Stimulated activated CD4-positive, alpha-beta T cell treated with anti-CD3 and anti-CD28 coated beads, Interleukin-1b, Interleukin-23, amount 100 ng/mL, for 4 hours (primary cell): Measurements from ENCODE around the gene DENND6B.
"Not testable (repeated sequence)": the region's sequence is repeated elsewhere in the genome, so short reads cannot be mapped to it uniquely, and the experiment has no call there.

ENCODE experiments used
- DNase-seq, 2 donors: peaks; one replicate each; pipeline ENCODE4 v3.0.0-alpha.2; 2020; ENCODE audit warnings: low read depth in 2 of 2

The DENND6B gene, protein sequence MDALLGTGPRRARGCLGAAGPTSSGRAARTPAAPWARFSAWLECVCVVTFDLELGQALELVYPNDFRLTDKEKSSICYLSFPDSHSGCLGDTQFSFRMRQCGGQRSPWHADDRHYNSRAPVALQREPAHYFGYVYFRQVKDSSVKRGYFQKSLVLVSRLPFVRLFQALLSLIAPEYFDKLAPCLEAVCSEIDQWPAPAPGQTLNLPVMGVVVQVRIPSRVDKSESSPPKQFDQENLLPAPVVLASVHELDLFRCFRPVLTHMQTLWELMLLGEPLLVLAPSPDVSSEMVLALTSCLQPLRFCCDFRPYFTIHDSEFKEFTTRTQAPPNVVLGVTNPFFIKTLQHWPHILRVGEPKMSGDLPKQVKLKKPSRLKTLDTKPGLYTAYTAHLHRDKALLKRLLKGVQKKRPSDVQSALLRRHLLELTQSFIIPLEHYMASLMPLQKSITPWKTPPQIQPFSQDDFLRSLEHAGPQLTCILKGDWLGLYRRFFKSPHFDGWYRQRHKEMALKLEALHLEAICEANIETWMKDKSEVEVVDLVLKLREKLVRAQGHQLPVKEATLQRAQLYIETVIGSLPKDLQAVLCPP

GRCh38 chr22:50326956-50327710 is at the start of gene DENND6B:
DENND6B (minus strand) TSS chr22:50327012; CDS start chr22:50326988, 24 bp downstream.
- DNase-seq, result peak; percentile 44 to 74

GRCh38 chr22:50376085-50376651 is 49.4 kb upstream of the DENND6B start:
- no peak for DNase-seq

DNA sequence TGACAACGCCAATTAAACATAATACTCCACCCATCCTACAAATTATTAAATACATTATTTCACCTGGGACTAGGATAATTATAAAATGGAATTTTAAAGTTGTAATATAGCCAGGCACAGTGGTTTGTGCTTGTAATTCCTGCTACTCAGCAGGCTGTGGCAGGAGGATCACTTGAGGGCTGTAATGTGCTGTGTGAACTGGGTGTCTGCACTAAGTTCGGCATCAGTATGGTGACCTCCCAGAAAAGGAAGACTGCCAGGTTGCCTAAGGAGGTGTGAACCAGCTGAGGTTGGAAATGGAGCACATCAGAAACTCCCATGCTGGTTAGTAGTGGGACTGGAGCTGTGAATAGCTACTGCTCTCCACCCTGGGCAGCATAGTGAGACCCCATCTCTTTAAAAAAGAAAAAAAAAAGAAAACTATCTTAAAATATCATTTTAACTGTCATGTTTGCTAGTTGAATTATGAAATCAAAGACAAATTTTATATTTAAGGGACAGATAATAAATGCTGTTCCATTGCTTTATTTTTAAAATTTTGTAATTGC is 44.4 kb upstream of the DENND6B start:
- DNase-seq, result no peak

GRCh38 chr22:50367778-50368500 is 41.1 kb upstream of the DENND6B start:
- DNase-seq, result no peak

DNA sequence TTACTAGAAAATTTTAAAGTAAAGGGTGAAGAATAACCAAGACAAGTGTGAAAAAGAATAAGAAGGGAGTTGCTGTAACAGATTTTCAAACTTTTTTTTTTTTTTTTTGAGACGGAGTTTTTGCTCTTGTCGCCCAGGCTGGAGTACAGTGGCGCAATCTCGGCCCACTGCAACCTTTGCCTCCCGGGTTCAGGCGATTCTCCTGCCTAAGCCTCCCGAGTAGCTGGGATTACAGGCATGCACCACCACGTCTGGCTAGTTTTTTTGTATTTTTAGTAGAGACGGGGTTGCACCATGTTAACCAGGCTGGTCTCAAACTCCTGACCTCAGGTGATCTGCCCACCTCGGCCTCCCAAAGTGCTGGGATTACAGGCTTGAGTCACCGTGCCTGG is 37.0 kb upstream of the DENND6B start:
- not testable (repeated sequence) for DNase-seq

DNA sequence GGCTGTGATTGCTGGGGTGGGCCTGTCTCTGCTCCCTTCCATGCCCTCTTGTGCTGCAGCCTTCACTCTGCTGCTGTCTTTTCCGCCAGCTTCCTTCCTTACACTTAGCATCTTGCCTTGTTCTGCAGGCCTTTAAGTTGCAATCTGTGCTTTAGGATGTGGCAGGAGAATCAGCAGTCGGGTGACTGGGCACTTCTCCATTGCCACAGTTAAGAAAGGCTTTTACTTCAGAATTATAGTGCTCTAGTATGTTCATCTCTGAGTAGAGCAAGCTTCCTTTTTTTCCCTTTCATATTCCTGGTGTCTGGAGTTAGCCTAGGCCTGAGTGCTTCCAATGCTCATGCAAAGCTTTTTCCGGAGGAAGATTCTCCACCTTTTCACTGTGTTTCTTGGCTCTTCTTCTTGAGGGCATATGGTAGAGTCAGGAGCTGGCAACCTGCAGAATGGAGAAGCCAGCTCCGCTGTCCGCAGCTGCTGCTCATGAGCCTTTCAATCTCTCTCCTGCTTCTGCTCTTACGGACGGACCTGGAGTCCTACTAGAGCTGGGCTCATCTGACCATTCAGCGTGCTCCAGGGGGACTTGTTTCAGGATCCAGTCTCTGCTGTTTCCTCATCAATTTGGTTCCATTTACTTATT is 36.5 kb upstream of the DENND6B start:
- DNase-seq, result no peak

GRCh38 chr22:50361688-50362087 is 34.9 kb upstream of the DENND6B start:
- DNase-seq, result no peak

GRCh38 chr22:50361222-50361621 is 34.4 kb upstream of the DENND6B start:
- DNase-seq, result no peak

DNA sequence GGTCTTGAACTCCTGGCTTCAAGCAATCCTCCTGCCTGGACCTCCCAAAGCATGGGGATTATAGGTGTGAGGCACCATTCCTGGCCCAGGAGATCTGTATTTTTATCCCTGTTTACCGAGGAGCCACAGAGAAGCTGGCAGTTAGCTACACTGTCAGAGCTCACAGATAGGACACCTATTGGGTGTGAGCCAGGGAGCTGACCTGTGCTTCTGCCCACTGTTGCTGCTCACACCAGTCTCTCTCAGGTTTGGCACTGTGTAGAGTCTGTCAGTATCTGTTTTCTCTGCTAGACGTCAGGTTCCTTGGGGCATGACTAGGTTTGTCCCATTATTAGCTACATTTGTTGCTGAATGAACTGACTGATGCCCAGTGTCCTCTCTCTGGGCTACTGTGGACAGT is 33.8 kb upstream of the DENND6B start:
- DNase-seq, result no peak

DNA sequence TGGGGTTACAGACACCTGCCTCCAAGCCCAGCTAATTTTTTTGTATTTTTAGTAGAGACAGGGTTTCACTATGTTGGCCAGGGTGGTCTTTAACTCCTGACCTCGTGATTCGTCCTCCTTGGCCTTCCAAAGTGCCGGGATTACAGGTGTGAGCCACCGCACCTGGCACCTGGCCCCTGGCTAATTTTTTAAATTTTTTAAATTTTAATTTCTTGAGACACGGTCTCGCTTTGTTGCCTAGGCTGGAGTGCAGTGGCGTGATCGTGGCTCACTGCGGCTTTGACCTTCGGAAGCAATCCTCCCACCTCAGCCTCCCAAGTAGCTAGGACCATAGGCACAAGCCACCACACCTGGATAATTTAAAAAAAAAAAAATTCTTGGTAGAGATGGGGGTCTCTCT is 30.9 kb upstream of the DENND6B start:
- DNase-seq, result no peak

- DNase-seq, result no peak
Observed at GRCh38 chr22:50357222-50357621, 30.4 kb upstream of the DENND6B start.

DNA sequence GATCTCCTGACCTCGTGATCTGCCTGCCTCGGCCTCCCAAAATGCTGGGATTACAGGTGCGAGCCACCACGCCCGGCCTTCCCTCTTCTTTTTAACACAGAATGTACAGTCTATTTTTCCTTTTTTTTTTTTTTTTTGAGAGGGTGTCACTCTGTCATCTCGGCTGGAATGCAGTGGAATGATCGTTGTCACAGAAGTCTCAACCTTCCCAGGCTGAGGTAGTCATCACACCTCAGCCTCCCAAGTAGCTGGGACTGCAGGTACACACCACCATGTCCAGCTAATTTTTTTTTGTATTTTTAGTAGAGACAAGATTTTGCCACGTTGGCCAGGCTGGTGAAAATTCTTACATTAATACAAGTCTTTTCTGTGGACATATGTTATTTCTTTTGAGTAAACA is 29.4 kb upstream of the DENND6B start:
- DNase-seq, result no peak

DNA sequence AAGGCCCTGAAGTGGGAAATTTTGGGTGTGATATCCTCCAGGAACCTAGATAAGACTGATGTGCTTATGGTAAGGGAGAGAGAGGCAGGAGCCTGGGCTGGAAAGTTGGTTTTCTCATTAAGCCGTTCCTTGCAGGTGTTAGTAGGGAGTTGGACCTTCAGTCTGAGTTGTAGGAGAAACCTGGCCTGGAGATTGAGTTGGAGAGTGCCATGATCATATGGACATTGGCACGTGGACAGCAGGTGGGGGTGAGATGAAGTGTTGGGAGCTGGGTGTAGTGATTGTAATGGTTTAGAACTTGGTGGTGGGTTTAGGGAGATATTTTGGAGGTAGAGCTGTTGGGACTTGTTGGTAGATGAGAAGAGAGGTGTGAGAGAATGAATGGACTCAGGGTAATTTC is 21.2 kb upstream of the DENND6B start:
- no peak for DNase-seq

GRCh38 chr22:50347157-50347556 is 20.3 kb upstream of the DENND6B start:
- no peak for DNase-seq

- DNase-seq, result no peak
Observed at GRCh38 chr22:50346470-50346869, 19.7 kb upstream of the DENND6B start.

DNA sequence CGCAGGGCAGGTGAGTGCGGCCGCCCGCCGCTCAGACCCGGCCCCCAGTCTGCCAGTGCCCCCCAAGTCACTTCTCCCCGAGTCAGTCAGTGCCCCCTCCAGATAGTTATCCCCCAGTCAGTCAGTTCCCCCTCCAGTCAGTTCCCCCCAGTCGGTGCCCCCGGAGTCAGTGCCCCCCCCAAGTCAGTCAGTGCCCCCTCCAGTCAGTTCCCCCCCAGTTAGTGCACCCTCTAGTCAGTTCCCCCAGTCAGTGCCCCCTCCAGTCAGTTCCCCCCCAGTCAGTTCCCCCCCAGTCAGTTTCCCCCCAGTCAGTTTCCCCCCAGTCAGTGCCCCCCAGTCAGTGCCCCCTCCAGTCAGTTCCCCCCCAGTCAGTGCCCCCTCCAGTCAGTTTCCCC is 16.7 kb upstream of the DENND6B start:
- peak in 1 of 2 donors; percentile 25 for DNase-seq

GRCh38 chr22:50342651-50343540 is 16.1 kb upstream of the DENND6B start, which contains the start of gene PPP6R2:
PPP6R2 (plus strand) TSS chr22:50343327; CDS start chr22:50393909, 50,582 bp downstream.
- peak; percentile 91 to 95 for DNase-seq

- DNase-seq, result peak; percentile 81 to 88
Observed at GRCh38 chr22:50341977-50342650, 15.3 kb upstream of the DENND6B start.
